AG09319 (cell line): Measurements from ENCODE around the gene GULP1.
"Not testable (repeated sequence)": the region's sequence is repeated elsewhere in the genome, so short reads cannot be mapped to it uniquely, and the experiment has no call there.

Source experiments
- DNase-seq: peaks from one replicate; pipeline ENCODE4 v3.0.0-alpha.2; 2010; ENCODE audit warnings: low read depth; ENCODE audit errors: extremely low read depth
- TF ChIP-seq, protein P1 (sequence below): IDR thresholded peaks from 2 replicates; pipeline ENCODE4 v1.5.1; 2011; ENCODE audit warnings: low read depth, mild to moderate bottlenecking, inconsistent platforms, low read length, moderate library complexity

Gene GULP1

DNA sequence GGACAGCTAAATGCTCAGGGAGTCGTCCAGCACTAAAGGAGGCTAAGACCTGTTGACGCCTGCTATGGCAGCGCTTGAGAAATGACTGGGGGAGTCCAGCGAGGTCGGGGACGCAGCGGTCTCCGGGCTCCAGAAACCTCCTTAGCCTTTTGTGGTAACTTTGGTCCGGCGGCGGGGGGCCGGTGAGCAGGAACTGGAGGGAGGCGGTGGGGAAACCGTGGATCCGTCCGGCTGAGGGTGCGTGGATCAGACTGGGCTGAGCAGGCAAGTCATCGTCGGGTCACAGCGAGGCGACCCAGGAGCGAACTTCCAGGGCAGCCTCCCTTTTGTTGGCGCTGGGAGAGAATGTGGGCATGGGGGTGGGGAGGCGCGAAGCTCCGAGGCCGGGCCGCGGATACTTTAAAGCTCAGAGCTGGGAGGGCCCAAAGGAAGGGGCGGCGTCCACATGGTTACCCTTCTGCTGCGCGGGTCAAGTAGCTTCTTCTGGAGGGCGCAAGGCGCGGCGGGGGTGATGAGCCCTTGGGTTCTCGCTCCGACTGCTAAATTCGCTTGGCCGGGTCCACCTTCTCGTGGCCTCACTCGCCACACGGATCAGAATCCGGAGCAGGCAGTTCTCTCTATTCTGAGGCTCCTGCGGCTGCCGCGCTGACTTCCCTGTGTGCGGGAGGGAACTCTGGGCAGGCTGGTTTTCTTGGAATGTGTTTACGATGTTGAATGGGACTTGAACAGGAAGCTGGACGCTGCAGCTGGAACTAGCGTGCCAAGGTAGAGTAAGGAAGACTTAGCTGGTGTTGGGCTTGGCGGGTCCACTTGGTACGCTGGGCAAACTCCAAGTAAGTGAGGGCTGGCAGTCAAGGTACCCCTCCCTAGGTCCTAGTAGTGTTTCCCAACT is 920 bp downstream of the GULP1 start:
- TF ChIP-seq, protein P1, sequence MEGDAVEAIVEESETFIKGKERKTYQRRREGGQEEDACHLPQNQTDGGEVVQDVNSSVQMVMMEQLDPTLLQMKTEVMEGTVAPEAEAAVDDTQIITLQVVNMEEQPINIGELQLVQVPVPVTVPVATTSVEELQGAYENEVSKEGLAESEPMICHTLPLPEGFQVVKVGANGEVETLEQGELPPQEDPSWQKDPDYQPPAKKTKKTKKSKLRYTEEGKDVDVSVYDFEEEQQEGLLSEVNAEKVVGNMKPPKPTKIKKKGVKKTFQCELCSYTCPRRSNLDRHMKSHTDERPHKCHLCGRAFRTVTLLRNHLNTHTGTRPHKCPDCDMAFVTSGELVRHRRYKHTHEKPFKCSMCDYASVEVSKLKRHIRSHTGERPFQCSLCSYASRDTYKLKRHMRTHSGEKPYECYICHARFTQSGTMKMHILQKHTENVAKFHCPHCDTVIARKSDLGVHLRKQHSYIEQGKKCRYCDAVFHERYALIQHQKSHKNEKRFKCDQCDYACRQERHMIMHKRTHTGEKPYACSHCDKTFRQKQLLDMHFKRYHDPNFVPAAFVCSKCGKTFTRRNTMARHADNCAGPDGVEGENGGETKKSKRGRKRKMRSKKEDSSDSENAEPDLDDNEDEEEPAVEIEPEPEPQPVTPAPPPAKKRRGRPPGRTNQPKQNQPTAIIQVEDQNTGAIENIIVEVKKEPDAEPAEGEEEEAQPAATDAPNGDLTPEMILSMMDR: no peak
- DNase-seq: peak; percentile 86

DNA sequence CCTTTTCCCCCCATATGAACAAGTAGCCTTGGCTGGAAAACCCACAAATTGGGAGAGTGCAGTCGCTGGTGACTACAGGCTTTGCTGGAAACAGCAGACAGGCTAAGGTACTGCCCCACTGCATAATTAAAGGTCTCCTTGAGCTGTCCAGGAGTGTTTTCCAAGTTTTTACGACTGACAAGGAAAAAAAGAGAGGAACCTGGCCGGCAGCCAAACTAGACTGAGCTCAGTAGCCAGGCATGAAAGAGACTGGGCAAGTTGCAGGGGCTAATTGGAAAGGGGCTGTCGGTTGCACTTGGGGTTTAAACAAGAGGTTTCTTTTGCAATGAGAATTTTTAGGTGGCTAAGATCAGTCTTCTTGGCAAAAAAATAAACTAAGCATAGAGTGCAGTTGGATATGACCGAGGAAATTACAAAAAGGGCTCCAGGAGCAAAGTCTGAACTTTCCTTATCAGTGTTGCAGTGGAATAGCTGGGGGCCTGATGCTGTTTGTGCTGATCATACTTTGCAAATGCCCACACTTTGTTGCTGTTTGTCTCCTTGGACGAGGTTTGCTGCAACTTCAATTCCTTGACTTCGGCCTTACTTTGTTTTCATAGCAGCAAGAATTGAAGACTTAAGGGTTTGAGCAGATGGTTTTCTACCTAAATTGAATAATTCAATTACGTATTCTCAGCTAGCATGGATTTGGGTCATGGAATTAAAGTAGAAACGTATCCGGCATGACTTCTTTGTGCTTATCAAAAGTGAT is 2.1 kb downstream of the GULP1 start:
- TF ChIP-seq, protein P1: no peak
- peak; percentile 46 for DNase-seq

DNA sequence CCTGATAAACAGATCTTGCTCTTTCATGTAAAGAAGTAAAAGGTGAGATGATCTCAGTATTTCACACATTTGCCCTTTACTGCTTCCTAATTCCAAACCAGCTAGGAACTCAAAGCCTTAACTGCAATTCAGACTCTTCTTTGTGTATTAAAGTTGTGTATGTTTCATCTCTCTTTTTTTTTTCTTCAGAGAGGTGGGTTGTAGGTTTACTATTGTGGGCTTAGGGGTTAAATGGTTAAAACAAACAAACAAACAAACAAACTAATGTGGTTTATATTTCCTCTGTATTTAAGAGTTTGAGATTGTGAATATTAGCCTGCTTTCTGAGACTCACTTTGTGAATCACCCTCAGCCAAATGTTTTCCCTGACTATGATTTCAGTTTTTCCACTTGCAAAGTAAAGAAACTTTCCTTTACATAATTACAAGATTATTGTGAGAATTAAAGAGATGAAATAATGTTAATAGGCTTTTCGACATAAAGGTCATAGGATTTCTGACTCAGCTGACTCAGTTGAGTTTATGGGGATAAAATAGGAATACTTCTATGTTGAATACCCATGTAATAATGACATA is 2.8 kb downstream of the GULP1 start:
- TF ChIP-seq, protein P1: no peak
- DNase-seq: no peak

DNA sequence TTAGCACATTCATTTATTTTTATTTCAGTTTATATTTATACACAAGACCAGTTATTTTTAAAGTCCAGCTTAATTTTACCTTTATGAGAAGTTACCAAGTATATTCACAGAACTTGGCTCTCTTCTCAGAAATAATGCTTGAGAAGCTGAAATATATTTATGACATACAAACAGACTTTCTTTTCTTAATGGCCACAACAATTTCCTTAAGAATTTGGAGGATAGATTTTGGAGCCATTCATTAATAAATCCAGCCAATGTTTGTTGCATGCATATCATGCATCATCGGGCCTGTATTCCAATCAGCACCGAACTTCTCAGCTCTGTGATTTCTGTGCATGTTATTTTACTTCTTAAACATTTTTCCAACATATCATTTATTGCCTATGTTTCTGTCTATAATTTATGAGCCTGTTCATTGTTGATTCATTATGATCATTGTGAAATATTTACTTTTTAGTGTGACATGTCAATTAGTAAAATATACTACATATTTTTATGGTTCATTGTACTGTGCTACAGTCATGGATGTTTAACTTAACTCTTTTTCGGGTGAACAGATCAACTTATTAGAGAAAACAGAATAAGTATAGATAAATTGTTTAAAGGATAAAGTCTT is 3.5 kb downstream of the GULP1 start:
- no peak for DNase-seq
- TF ChIP-seq, protein P1: no peak

DNA sequence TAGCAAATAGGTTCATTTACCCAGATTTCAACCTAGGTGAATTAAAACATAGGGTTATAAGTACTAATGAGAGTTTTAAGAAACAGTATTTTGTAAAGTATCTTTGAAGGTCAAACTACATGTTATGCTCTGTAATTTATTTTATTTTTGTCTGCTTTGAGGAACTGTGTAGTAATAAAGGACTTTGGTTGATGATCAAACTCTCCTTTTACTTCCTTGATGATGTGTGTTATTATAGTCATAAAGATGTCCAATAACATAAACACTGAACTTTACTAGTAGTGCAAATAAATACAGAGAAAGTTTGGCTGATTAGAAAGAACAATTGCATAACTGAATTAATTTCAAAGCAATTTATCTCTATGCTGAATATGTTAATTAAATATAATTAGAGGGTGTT is 6.3 kb downstream of the GULP1 start:
- TF ChIP-seq, protein P1: no peak
- no peak for DNase-seq

DNA sequence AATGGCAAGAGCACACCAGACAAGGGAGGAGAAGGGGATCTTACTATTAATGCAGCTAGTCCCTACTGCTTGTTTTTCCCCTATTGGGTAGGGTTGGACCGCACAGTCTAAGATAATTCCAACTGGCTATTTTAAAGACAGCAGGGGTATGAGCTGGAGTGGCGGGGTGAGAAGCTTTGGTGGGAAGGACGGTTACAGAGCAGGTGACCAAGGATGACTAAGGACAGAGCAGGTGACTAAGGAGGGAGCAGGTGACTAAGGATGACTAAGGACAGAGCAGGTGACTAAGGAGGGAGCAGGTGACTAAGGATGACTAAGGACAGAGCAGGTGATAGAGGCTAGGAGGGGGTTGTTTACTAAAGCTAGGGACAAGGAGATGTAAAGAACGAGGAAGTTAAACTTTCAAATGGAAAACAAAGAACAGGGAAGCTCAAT is 7.3 kb downstream of the GULP1 start:
- DNase-seq: not testable (repeated sequence)

DNA sequence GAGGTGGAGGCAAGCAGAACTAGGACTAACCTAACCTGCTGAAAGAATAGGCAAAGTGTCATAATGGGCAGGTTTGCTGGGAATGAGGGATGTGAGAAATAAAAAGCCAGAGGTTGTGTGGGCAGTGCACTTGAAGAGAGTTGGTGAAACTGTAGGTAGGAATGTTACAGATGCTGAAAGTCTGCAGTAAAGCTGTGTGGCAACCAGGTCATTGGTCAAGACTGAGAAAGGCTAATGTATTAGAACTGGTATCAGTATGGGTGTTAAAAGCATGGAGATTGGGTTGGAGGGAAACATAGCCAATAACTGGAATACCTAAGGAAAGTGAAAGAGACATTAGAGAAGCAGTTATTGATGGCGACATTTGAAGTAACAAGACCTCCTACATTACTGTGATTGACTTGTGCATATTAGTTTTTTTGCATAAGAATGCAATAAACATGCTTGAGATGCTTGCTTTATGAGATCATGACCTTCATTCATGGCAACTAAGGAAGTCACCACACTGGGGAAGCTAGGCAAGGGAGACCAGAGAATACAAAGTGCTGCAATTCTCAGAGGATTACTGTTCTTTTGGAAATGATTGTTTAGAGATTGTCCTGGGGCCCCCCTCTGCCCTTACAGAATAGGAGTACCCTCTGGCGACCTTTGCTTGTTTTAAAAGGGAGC is 11.8 kb downstream of the GULP1 start:
- no peak for DNase-seq
- TF ChIP-seq, protein P1: no peak
